Small intestine (tissue), 7 donors: ENCODE results near the gene ALOX5AP. TPM values are rescaled to one million over a fixed set of nuclear protein-coding genes. Genes with fewer than 3 reads are reported as not detected.

Experiments used
- DNase-seq, 2 donors: peaks; one replicate each; pipeline versions ENCODE4 v3.0.0 to v3.0.0-alpha.2; 2013
- FAIRE-seq: peaks from 2 replicates; lab custom pipeline; 2012; peaks lifted over from hg19 to GRCh38; lab: Jason Lieb, UNC
- H3K27ac ChIP-seq, 3 donors: one replicate each; pipeline ENCODE4 v1.5.1; 2013; ENCODE audit warnings: low read length in 2 of 3, mild to moderate bottlenecking in 2 of 3, control low read depth in 1 of 3, inconsistent platforms in 1 of 3, low read depth in 1 of 3, moderate library complexity in 1 of 3
- H3K27me3 ChIP-seq, 3 donors: one replicate each; pipeline ENCODE4 v1.6.1; 2013; ENCODE audit warnings: low read length in 3 of 3, inconsistent platforms in 1 of 3; ENCODE audit not compliant: control insufficient read depth in 3 of 3, insufficient read depth in 3 of 3
- H3K36me3 ChIP-seq, 3 donors: one replicate each; pipeline ENCODE4 v1.6.1; 2013; ENCODE audit warnings: low read length in 3 of 3, inconsistent platforms in 1 of 3, low read depth in 1 of 3, mild to moderate bottlenecking in 1 of 3, moderate library complexity in 1 of 3; ENCODE audit not compliant: control insufficient read depth in 3 of 3, insufficient read depth in 2 of 3
- H3K4me1 ChIP-seq, 3 donors: one replicate each; pipeline ENCODE4 v1.6.1; 2013; ENCODE audit warnings: low read length in 2 of 3, inconsistent platforms in 1 of 3, low read depth in 1 of 3, mild to moderate bottlenecking in 1 of 3, moderate library complexity in 1 of 3; ENCODE audit not compliant: control insufficient read depth in 3 of 3, insufficient read depth in 2 of 3
- H3K4me3 ChIP-seq, 3 donors: one replicate each; pipeline ENCODE4 v1.5.1; 2013; ENCODE audit warnings: low read length in 3 of 3, control low read depth in 1 of 3, inconsistent platforms in 1 of 3, low read depth in 1 of 3, mild to moderate bottlenecking in 1 of 3, moderate library complexity in 1 of 3
- H3K9me3 ChIP-seq, 2 donors: one replicate each; pipeline ENCODE4 v1.6.1; 2013; ENCODE audit warnings: low read depth in 1 of 2, low read length in 1 of 2; ENCODE audit not compliant: control insufficient read depth in 2 of 2, insufficient read depth in 1 of 2
- WGBS, 3 donors: extraction: QIAGEN DNeasy Blood & Tissue Kit; methylation state at CpG; one replicate each; pipeline ENCODE4 v1.1.7; 2013; 5-methylcytosine and 5-hydroxymethylcytosine counted together
- polyA plus RNA-seq, 4 donors: library from polyadenylated mRNA; stranded (reverse) in 3 of 4; unstranded in 1 of 4; fragments of 200-250 nt in 3 of 4; fragments of 120-200 nt in 1 of 4; gene quantifications; one replicate each; pipeline versions ENCODE4 v1.2.1 to v1.2.3, GENCODE V29; 2013
- donor health status: healthy with polysubstance abuse.
- donor health status: control.
- donor health status: control.
- donor health status: Bipolar disorder and iron deficiency.
- donor health status: healthy.

Gene ALOX5AP
- polyA plus RNA-seq, 4 donors, result 5.5 to 36.1 (median 16.5) TPM

DNA sequence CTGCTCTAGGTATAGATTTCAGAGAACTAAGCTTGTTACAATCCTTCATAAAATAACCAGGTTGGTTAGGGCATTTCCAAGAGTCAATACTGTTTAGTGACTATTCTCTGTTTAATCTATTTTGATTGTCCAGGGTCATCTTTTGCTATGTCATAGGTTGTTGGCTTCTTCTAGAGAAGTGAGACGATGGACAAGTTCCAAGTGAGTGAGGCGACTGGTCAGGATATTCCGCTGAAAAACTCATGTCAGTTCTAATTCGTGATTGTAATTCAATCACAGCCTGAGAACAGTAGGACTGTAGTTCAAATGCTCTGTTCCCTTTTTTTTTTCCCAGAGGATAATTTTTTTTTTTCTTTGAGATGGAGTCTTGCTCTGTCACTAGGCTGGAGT, 15.8 kb upstream of the ALOX5AP start:
- Histone ChIP-seq H3K36me3 (no peaks in the 10 kb centered on the region), H3K27ac (no peak overlapping the region), H3K27me3 (no peaks in the 10 kb centered on the region), H3K9me3 (no peaks in the 10 kb centered on the region), H3K4me1 (no peaks in the 10 kb centered on the region), H3K4me3 (no peak overlapping the region)
- WGBS, 3 donors, result 81 to 93% (median 92%) methylated on average over 4 of the region's 4 CpGs
- DNase-seq (no peak), FAIRE-seq (no peak)

DNA sequence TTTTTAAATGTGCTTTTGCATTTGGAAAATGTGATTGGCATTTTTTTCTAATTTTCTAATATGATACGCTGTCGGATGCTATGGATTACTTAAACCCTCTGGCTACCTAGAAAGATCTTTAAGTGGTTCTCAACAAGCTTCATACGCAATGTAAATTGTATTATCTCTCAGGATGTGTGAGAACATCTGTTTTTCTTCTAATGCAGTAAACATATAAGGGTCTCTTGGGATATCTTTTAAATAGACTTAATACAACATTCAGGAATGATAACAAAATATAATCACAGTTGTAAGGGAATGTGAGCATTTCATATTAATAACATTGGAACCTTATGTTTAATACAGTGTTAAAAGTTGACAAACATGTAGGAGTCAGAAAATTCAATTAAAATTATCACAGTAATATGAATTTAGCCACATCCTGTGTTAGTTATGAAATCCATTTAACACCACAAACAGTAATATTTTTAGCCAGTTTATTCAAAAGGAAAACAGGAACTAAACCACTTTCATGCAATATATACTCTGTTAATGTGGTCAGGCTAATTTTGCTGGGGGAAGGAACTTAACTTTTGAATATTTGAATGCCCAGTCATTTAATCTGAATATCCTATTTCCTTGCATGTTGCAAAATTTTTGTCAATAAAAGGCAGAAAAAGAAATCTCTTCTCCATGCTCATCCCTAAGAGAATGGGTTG, 15.0 kb upstream of the ALOX5AP start:
- no peak for DNase-seq
- FAIRE-seq, result no peak
- no peaks in the 10 kb centered on the region for H3K4me1 ChIP-seq
- H3K36me3 ChIP-seq, result no peaks in the 10 kb centered on the region
- H3K27me3 ChIP-seq, result no peaks in the 10 kb centered on the region
- H3K27ac ChIP-seq, result no peak overlapping the region
- WGBS, 3 donors, result 68 to 93% (median 90%) methylated on average over 3 of the region's 3 CpGs
- no peaks in the 10 kb centered on the region for H3K9me3 ChIP-seq
- no peak overlapping the region for H3K4me3 ChIP-seq

- Histone ChIP-seq H3K4me1 (no peaks in the 10 kb centered on the region), H3K36me3 (no peaks in the 10 kb centered on the region), H3K9me3 (no peaks in the 10 kb centered on the region), H3K27me3 (no peaks in the 10 kb centered on the region), H3K27ac (no peak overlapping the region), H3K4me3 (no peak overlapping the region)
- FAIRE-seq, result no peak
- WGBS, 3 donors, result 83 to 88% (median 87%) methylated on average over 4 of the region's 4 CpGs
- no peak for DNase-seq
Measured at GRCh38 chr13:30721936-30722335, 13.4 kb upstream of the ALOX5AP start.

DNA sequence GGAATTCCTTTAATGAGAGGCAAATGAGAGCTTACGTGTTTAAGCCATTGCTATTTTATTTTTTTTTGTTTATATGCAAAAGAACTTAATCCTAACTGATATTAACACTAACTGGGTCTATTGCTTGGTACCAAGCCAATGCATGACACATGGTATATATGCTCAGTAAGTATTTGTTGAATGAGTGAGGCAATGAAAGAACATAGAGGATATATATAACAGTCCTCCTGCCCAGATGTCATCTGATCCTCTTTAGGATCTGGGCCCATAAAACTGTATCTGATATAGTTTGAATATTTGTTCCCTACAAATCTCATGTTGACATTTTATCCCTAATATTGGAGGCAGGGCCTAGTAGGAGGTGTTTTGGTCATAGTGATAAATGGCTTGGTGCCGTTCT, 13.0 kb upstream of the ALOX5AP start:
- Histone ChIP-seq H3K9me3 (no peaks in the 10 kb centered on the region), H3K27me3 (no peaks in the 10 kb centered on the region), H3K4me3 (no peak overlapping the region), H3K4me1 (no peaks in the 10 kb centered on the region), H3K27ac (no peak overlapping the region), H3K36me3 (no peaks in the 10 kb centered on the region)
- DNase-seq (no peak), FAIRE-seq (no peak)
- 89 to 93% (median 93%) methylated on average over 2 of the region's 2 CpGs for WGBS, 3 donors

- no peaks in the 10 kb centered on the region for H3K9me3 ChIP-seq
- H3K27ac ChIP-seq, result no peak overlapping the region
- H3K4me1 ChIP-seq, result peaks cover 0 to 3% (median 0%) of the 10 kb centered on the region in 3 donors
- H3K4me3 ChIP-seq, result no peak overlapping the region
- 92 to 94% (median 94%) methylated on average over 3 of the region's 3 CpGs for WGBS, 3 donors
- H3K27me3 ChIP-seq, result no peaks in the 10 kb centered on the region
- no peak for FAIRE-seq
- H3K36me3 ChIP-seq, result no peaks in the 10 kb centered on the region
- DNase-seq, result no peak
Measured at GRCh38 chr13:30724778-30725177, 10.6 kb upstream of the ALOX5AP start.

DNA sequence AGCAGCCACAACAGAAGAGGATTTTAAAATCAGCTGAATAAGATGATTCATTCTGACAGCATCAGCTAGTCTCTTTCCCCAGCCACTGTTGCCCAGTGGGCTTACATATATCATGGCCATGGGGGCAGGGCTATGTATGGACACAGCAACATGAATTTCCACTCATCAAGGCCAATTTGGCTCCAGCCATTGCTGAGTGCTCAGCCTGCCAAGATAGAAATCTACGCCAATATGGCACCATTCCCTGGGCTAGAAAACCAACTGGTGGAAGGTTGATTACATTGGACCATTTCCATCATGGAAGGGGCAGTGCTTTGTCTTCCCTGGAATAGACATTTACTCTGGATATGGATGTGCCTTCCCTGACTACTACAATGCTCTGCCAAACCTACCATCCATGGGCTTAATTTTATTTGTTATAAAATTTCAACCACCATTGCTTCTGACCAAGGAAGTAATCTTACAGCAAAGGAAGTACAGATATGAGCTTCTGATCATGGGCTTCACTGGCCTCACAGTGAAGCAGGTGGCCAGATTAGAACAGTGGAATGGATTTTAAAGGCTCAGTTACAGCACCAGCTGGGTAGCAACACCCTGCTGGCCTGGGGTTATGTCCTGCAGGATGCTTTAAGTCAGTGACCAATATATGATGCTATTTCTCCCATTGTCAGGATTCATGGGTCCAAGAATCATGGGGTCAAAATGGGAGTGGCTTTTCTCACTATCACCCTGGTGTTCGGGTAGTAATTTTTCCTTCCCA, 9.8 kb upstream of the ALOX5AP start:
- Histone ChIP-seq H3K27me3 (no peaks in the 10 kb centered on the region), H3K27ac (no peak overlapping the region), H3K4me1 (peaks cover 0 to 10% (median 0%) of the 10 kb centered on the region in 3 donors), H3K36me3 (no peaks in the 10 kb centered on the region), H3K4me3 (no peak overlapping the region), H3K9me3 (no peaks in the 10 kb centered on the region)
- DNase-seq, result no peak
- WGBS, 3 donors, result 93 to 96% (median 94%) methylated on average over 2 of the region's 2 CpGs
- no peak for FAIRE-seq

- Histone ChIP-seq H3K27ac (no peak overlapping the region), H3K4me3 (no peak overlapping the region), H3K4me1 (peaks cover 0 to 11% (median 0%) of the 10 kb centered on the region in 3 donors), H3K9me3 (no peaks in the 10 kb centered on the region), H3K36me3 (no peaks in the 10 kb centered on the region), H3K27me3 (no peaks in the 10 kb centered on the region)
- DNase-seq (no peak), FAIRE-seq (no peak)
- WGBS, 3 donors, result 83 to 100% (median 89%) methylated on average over 1 of the region's 1 CpG
Measured at GRCh38 chr13:30726192-30726591, 9.2 kb upstream of the ALOX5AP start.

DNA sequence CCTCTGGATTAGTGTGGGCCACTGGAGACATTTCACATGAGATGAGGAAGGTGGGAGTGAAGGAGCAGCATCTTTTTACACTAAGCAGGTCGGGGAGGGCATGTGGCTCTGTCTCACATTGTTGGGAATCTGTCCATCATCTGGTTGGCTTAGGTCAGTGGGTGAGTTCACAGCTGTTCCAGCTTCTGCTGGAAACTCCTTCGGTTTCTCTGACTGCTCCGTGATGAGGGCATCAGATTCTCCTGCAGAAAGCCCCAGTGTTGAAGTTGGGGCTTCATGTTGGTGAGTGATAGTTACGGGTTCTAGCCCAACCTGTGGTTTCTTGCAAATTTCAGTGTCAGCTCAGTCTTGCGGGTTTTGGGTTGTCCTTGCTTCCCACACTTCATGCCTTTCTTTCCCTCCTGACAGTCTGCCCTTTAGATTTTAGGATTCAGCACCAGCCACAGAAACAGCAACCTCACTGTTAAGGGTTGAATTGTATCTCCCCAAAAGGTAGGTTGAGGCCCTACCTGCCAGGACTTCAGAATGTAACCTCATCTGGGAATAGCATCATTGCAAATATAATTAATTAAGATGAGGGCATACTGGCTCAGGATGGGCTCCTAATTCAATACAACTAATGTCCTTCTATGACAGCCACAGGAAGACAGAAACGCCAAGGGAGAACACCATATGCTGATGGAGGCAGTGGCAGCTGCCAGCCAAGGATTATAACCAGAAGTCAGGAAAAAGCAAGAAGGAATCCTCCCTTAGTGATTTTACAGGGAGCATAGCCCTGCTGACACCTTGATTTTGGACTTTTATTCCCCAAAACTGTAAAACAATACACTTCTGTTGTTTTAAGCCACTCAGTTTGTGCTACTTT, 7.6 kb upstream of the ALOX5AP start:
- FAIRE-seq, result no peak
- 87 to 97% (median 92%) methylated on average over 6 of the region's 6 CpGs for WGBS, 3 donors
- Histone ChIP-seq H3K4me3 (no peak overlapping the region), H3K36me3 (no peaks in the 10 kb centered on the region), H3K27ac (no peak overlapping the region), H3K4me1 (peaks cover 0 to 11% (median 0%) of the 10 kb centered on the region in 3 donors), H3K27me3 (no peaks in the 10 kb centered on the region), H3K9me3 (no peaks in the 10 kb centered on the region)
- no peak for DNase-seq
